Stimulated activated CD4-positive, alpha-beta T cell treated with anti-CD3 and anti-CD28 coated beads, Interleukin-2, amount 100 ng/mL, for 24 hours (primary cell): Measurements from ENCODE around the gene NEK10.
"Not testable (repeated sequence)": the region's sequence is repeated elsewhere in the genome, so short reads cannot be mapped to it uniquely, and the experiment has no call there.

ENCODE experiments used
- DNase-seq, 2 donors: peaks; one replicate each; pipeline ENCODE4 v3.0.0-alpha.2; 2020

The NEK10 gene

DNA sequence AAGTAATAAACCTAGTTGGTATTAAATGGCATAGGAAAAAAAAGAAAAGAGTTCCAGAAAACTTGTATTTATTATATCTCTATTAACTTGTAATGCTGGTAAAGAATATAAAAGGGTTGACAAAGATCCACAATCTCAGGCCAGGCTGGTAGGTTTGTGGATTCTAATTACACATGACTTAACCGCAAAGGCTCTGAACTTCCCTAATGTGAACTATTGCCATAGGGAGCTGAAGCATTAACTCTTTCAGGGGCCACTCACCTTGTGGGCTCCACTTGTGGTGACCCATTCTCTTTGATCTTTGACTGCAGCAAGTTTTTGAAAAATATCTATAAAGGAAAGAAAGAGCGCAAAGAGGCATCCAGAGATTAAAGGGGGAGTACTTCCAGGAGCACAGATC is 58.5 kb downstream of the NEK10 start:
- no peak for DNase-seq

GRCh38 chr3:27307566-27307965 is 61.6 kb downstream of the NEK10 start:
- DNase-seq, result no peak

DNA sequence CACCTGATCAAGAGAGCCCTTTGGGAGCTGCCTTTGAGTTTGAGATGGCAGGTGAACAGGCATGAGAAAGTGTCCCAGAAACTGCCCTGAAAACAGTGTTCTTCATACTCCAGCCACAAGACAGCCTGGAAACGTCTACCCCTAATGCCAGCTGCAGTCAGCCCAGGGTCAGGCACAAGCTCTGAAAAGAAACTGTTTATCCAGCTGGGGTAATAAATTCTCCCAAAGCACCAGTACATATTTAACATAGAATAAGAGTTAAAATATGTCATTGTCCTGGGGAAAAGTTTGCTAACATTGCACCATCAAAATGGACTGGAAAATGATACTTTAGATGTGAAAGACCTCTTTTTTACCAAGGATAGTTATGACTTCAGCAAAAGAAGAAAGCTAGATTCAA is 66.3 kb downstream of the NEK10 start:
- DNase-seq, result no peak

GRCh38 chr3:27298981-27299380 is 70.2 kb downstream of the NEK10 start:
- not testable (repeated sequence) for DNase-seq

GRCh38 chr3:27293939-27294338 is 75.2 kb downstream of the NEK10 start:
- no peak for DNase-seq

- no peak for DNase-seq
Measured at GRCh38 chr3:27290760-27291159, 78.4 kb downstream of the NEK10 start.

DNA sequence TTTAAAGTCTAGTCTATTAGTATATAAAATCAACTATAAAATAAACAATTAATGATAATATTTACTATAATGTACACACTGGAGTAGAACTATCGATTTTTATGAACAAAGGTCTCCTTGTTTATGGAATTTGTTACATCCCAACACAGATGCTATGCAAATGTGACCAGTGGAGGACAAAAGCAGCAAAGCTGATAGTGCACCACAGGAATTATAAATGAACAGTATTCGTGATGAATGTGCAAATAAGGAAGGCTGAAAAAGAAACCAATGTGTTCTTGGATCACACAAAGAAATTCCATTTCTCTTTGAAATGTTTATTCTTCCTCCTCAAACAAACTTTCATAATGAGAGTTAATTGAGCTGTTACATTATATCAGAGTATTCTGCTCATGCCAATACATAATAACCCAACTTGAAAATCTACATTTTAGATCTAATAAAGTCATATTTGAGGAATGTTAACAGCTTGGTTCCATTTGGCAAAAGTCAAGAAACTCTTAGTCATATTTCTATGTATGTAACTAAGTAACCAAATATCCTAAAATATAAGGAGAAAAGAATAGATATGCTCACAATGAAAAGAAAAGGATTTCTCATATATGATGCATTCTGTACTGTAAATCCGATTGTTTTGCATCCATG is 79.3 kb downstream of the NEK10 start:
- DNase-seq, result no peak

DNA sequence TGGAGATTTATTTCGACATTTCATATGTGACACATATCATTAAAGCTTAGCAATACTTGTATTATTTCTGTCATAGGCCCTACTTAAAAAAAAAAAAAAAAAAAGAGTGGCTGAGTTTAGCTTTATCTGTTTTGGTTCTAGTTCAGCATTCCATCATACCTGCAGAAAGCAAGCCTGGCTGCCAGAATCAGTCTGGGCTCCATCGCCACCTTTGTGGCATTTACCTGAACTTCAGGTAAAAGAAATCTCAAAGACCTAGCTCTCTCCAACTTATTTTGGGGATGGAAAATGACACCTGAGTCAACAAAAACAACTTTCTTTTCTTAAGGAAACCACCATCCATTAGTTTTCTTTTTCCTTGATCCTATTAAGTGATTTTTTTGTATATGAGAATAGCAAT is 82.1 kb downstream of the NEK10 start:
- DNase-seq, result no peak

DNA sequence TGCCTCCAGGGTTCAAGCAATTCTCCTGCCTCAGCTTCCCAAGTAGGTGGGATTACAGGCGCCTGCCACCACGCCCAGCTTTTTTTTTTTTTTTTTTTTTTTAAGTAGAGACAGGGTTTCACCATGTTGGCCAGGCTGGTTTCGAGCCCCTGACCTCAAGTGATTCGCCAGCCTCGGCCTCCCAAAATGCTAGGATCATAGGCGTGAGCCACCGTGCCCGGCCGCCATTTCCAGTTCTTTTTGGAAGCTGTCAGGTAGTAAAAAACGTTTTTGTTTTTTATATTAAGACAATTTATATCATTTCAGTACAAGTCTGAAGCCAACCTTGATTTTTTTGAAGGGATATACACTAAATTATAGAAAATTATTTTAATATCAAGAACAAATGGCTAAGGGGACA is 82.7 kb downstream of the NEK10 start:
- not testable (repeated sequence) for DNase-seq

DNA sequence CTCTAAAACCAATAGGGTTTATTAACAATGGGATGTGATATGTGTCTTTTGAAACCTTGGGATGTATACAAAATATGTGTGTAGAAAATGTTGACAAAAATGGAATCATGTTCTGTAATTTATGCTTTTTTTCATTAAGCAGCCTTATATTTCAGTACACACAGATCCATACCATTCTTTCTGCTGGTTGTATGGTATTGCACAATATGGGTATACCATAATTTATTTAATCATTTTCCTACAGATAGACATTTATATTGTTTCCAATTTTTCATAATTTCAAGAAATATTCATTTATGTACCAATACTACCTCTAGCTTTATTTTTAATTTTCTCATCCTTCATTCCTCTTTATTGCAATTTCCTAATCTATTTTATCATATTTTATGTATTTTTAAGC is 83.5 kb downstream of the NEK10 start:
- DNase-seq, result no peak

GRCh38 chr3:27281671-27282150 is 87.5 kb downstream of the NEK10 start:
- DNase-seq, result no peak

- DNase-seq, result no peak
Measured at GRCh38 chr3:27279123-27279522, 90.1 kb downstream of the NEK10 start.

GRCh38 chr3:27278383-27279055 is 90.7 kb downstream of the NEK10 start:
- DNase-seq, result no peak

GRCh38 chr3:27275441-27275990 is 93.7 kb downstream of the NEK10 start:
- DNase-seq, result no peak

- no peak for DNase-seq
Measured at GRCh38 chr3:27271890-27272289, 97.3 kb downstream of the NEK10 start.

DNA sequence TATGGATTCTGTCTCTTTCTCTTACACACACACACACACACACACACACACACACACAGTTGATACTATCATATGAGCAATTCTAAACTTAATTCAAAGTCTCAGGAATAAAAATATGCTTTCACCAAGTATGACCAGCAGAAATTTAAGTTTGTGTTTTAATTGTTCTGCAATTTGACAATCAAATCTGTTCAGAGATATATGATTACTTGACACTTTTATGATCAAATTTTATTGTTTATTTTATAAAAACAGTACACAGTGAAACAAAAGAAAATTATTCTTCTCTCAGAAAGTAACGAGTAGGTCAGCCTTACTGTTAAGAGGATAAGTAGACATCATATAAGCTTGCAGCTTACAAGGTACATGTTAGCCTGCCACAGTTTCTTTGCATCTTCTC is 114.3 kb downstream of the NEK10 start:
- no peak for DNase-seq

DNA sequence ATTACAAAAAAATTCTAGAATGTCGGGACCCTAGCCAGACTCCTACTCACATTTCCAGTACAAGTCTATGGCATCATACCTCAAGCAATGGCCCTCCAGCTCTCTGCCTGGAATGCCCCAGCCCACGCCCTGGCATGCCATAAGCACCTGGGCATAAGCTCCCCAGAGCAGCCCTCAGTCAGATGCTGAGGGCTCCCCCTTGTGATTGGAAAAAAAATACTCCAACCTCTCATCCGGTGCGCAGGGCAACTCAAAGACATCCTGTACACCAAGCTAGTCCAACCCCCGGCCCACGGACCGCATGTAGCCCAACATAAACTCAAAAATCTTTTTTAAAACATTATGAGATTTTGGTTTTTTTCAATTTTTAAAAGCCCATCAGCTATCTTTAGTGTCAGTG is 115.4 kb downstream of the NEK10 start:
- DNase-seq, result peak in 1 of 2 donors; percentile 3

GRCh38 chr3:27253391-27253790 is 115.8 kb downstream of the NEK10 start:
- DNase-seq, result no peak

- no peak for DNase-seq
Measured at GRCh38 chr3:27252646-27253045, 116.5 kb downstream of the NEK10 start.

DNA sequence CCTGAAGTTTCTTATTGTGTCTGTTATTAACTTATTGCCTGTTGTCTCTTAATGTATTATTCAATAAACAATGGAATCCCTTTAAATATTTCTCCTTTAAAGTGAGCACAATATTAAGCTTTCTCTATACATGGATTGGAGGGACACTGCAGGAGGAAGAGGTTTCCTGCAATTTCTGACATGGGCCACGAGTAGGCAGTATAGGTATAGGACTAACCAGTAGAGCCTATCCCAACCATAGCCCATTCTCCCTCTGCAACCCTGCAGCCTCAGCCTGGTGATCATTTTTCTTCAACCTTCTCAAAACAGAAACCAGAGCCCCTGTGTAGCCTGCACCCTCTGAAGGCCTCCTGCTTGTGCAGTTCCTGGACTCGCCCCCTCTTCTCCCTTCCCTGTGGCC is 124.8 kb downstream of the NEK10 start:
- no peak for DNase-seq

DNA sequence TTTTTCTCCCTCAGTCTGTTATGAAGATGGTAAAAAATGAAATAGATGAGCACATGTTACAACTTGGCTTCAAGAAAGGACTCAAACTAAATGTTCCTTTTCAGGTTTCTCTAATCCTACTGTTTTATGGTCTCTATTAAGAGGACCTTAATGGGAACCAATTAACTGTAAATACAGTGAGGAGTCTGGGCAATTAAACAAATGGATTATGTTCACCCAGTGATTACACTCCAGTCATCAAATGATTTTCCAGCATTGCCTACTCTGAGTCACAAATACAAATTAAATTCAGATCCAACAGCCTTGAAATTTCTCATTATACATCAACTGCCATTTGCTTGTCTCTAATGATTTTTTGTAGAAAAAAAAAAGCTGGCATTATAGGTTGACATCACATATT is 129.2 kb downstream of the NEK10 start:
- no peak for DNase-seq

GRCh38 chr3:27228805-27229204 is 140.4 kb downstream of the NEK10 start:
- no peak for DNase-seq

DNA sequence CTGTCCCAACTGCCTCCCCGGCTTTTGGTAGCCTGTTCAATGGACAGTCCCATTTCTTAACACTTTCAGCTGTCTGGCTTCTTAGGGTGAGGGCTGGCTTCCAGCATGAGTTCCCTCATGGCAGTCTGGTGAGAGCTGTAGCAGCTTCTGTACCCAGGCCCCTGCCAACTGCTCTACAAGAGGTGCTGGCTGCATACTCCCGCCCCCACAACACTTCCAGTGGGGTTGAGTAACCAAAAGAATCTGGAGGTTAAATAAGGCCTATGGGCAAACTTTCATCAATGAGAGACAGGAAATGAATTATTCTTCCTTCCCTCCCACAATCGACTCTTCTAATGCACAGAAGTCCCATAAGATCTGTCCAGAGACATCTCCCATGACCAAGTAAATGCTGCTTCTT is 145.0 kb downstream of the NEK10 start:
- no peak for DNase-seq

DNA sequence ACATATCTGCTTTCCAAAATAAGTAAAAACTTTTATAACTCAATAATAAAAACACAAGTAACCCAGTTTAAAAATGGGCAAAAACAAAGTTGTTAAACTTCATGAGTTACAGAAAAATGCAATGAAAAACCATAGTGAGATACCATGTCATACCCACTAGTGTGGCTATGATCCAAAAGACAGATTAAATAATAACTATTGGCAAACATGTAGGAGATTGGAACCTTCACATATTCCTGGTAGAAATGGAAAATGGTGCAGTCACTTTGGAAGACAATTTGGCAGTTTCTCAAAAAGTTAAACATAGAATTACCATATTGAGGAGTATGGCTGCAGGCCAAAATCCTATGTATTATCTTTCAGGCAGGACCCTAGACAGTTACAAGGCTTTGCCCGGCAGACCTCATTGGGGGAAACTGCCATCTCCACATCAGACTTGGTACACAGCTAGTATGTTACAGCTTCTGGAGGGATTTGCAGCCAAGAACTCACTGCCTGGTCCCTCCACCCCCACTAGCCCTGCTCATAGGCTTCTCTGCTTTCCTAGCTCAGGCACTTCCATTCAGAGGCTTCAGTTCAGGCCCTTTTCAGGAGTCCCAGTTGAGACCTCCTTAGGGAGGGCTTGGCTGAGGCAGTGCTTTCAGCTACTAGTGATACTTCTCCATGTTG is 147.8 kb downstream of the NEK10 start:
- DNase-seq, result no peak
